T47D (cell line): Measurements from ENCODE around the gene CCDC81.

Source experiments
- DNase-seq, 2 experiments: peaks; one replicate each; pipeline versions ENCODE4 v3.0.0 to v3.0.0-alpha.2; 2011 to 2012; ENCODE audit warnings: low read depth in 1 of 2, low spot score in 1 of 2
- JUND ChIP-seq: IDR thresholded peaks from 2 replicates; pipeline ENCODE4 v1.6.1; 2012; ENCODE audit warnings: low read depth
- in situ Hi-C: cut with HindIII; loops from 2 replicates; pipeline ENCODE4 v1.10.0; 2016; ENCODE audit warnings: low sequenced_read_pairs, low pct_unique_long_range_greater_than_20kb

Gene CCDC81

DNA sequence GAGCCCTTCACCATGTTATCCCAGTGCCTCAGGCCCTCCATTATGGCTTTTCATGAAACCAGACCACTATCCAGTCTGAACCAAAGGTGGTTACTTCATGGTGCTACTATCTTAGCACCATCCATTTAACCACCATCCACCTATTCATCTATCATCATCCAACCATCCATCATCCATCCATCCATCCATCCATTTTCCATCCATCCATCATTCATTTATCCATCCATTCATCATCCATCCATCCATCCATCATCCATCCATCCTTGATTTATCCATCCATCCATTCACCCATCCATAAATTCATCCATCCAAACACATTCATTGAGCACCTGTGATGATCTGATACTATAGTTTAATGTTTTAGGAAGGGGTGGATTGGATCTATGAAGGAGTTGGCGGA, 93.5 kb downstream of the CCDC81 start:
- no peak for TF ChIP-seq JUND
- no peak for DNase-seq
- in situ Hi-C loops, result no loop called here

DNA sequence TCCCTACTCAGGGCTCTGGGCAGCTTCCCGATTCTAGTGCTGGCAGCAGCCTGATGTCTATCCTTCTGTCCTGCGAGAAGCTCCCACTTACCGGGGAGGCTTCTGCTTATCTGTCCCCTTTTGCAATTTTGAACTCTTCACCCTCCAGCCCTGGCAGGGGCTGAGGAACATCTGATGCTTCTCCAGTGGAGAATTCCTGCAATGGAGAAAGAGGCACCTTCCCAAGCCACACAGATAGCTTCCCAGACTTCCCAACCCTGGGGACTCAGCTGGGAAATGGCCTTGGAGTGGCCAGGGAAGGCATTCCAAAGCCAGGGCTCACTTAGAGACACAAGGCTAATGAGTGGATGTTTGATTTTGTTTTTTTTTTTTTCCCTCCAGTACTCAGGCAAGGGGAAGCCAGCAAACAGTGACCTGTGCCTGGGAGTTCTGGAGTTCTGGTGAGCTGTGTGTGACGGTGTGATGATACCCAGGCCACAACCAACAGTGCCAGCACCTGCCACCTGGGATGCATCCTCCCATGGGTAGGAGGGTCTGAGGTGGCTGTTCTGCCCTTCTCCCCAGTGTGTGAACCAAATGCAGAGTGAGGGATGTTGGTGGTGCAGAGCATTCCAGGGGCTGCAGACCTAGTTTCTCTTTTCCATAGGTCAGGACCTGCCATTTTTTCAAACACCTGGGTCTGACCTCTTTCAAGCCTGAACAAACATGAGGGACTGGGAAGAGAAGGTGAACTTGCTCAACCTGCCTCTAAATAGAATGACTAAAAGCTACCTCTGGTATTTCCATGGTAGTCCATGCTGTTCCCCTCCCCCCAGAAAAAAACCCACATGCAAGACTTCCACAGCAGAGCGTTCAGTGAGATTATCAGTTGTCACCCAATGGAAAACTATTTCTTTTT, 95.1 kb downstream of the CCDC81 start:
- peak in 1 of 2 experiments; percentile 48 for DNase-seq
- in situ Hi-C loops, result no loop called here
- no peak for TF ChIP-seq JUND
